NB4 (cell line): ENCODE results near the gene KMT2B.
A peak's percentile ranks its signal among the peaks of the same experiment; 100 is the strongest.

Experiments
- TF ChIP-seq, protein P1 (sequence below): IDR thresholded peaks from 2 replicates; pipeline ENCODE4 v1.6.1; 2011; ENCODE audit warnings: low read depth, low read length
- TF ChIP-seq, protein P2 (sequence below): IDR thresholded peaks from one replicate; pipeline ENCODE4 v1.5.1; 2012; ENCODE audit warnings: low read depth, low read length

DNA sequence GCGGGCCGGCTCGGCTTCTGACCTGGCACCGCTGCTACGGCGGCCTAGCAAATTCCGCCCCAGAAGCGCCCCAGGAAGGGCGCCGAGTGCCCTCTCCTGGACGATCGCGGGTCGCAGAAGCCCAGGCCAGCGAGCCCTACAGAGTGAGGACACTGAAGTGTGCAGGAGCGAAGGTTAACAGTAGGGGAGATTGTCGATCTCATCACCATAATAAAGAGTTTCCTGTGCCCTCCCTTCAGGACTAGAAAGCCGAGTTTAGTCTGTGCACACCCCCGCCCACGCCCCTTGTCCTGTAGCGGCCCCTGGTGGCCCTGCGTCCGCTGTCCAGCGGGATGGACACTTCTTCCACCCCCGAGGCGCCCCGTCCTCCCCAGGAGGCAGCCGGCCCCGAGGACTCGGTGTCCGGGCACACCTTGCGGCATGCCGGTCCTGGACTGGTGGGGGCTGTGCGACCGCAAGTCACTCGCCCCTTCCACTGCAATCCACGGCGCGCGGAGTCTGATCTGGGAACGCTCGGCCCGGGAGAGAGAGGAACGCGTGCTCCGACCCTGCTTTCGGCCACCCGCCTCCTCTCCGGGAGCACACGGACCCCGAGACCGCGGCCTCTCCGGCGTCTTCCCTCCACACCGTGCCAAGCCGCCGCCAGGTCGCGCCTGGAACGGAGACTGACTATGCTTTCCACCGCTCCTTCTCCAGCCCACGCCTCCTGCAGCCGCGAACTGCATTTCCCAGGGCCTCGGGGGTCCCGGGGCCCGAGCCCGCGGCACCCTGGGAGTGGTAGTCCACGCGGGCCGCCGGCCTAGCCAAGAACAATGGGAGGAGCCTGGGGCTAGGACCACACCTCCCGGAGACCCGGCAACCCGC lies 770 bp upstream of the KMT2B start:
- TF ChIP-seq, protein P1, sequence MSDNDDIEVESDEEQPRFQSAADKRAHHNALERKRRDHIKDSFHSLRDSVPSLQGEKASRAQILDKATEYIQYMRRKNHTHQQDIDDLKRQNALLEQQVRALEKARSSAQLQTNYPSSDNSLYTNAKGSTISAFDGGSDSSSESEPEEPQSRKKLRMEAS = peak; percentile 17; the same call in 1 of the 2 replicates
- TF ChIP-seq, protein P2, sequence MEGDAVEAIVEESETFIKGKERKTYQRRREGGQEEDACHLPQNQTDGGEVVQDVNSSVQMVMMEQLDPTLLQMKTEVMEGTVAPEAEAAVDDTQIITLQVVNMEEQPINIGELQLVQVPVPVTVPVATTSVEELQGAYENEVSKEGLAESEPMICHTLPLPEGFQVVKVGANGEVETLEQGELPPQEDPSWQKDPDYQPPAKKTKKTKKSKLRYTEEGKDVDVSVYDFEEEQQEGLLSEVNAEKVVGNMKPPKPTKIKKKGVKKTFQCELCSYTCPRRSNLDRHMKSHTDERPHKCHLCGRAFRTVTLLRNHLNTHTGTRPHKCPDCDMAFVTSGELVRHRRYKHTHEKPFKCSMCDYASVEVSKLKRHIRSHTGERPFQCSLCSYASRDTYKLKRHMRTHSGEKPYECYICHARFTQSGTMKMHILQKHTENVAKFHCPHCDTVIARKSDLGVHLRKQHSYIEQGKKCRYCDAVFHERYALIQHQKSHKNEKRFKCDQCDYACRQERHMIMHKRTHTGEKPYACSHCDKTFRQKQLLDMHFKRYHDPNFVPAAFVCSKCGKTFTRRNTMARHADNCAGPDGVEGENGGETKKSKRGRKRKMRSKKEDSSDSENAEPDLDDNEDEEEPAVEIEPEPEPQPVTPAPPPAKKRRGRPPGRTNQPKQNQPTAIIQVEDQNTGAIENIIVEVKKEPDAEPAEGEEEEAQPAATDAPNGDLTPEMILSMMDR = peak; percentile 48
